Parathyroid adenoma (tissue), 2 donors: ENCODE results near the gene ATP2C2.
"Not testable (repeated sequence)": the region's sequence is repeated elsewhere in the genome, so short reads cannot be mapped to it uniquely, and the experiment has no call there.

Source experiments
- H2AFZ ChIP-seq: fragments of 300-600 bp; sonication (generic); one replicate; pipeline ENCODE4 v1.7.0; 2017; ENCODE audit warnings: antibody characterized with exemption, mild to moderate bottlenecking
- H3K27ac ChIP-seq: fragments of 300-600 bp; sonication (generic); one replicate; pipeline ENCODE4 v1.7.0; 2017
- H3K27me3 ChIP-seq: fragments of 300-600 bp; sonication (generic); one replicate; pipeline ENCODE4 v1.7.0; 2017; ENCODE audit warnings: low read length; ENCODE audit not compliant: control insufficient read depth, insufficient read depth
- H3K36me3 ChIP-seq: fragments of 300-600 bp; sonication (generic); one replicate; pipeline ENCODE4 v1.7.0; 2017; ENCODE audit warnings: low read length; ENCODE audit not compliant: control insufficient read depth, insufficient read depth
- H3K4me1 ChIP-seq: fragments of 300-600 bp; sonication (generic); one replicate; pipeline ENCODE4 v1.7.0; 2017; ENCODE audit warnings: control low read depth
- H3K4me2 ChIP-seq: fragments of 300-600 bp; sonication (generic); one replicate; pipeline ENCODE4 v1.7.0; 2017; ENCODE audit warnings: low read length
- H3K4me3 ChIP-seq: fragments of 300-600 bp; sonication (generic); one replicate; pipeline ENCODE4 v1.7.0; 2017; ENCODE audit warnings: low read depth, low read length
- H3K79me2 ChIP-seq: fragments of 300-600 bp; sonication (generic); one replicate; pipeline ENCODE4 v1.7.0; 2017; ENCODE audit warnings: control low read depth
- H3K9ac ChIP-seq: fragments of 300-600 bp; sonication (generic); one replicate; pipeline ENCODE4 v1.7.0; 2017; ENCODE audit warnings: mild to moderate bottlenecking
- H3K9me3 ChIP-seq: fragments of 300-600 bp; sonication (generic); one replicate; pipeline ENCODE4 v1.7.0; 2017; ENCODE audit warnings: low read length; ENCODE audit not compliant: control insufficient read depth
- TF ChIP-seq, protein P1 (sequence below): fragments of 300-600 bp; sonication (generic); IDR thresholded peaks from one replicate; pipeline ENCODE4 v1.7.0; 2017; ENCODE audit warnings: antibody characterized with exemption, mild to moderate bottlenecking
- donor health status: primary hyperparathyroidism.

Gene ATP2C2

DNA sequence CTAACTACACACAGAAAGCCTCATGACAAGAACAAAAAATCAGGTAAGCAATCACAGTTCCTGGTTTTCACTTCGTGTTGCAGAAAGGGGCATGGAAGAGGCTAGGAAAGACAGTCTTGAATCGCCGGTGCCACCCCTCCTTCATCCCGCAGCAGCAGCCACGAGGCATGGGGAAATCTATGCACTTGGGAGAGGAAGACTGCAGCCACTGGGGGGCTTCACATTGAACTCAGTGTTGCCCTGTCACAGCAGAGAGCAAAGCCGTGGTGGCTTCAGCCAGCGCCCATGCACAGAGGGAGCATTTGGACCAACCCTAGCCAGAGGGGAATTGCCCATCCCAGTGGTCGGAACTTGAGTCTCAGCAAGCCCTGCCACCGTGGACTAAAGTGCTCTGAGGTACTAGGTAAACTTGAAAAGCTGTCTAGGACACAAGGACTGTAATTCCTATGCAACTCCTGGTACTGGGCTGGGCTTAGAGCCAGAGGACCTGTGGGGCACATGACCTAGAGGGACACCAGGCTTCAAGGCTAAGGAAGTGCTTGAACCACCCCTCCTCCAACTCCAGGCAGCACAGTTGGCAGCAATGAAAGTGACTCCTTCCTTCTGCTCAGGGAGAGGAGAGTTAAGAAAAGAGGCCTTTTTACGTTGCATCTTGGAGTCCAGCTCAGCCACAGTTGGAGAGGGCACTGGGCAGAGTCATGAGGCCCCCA, 35.2 kb upstream of the ATP2C2 start:
- H2AFZ ChIP-seq = no peak overlapping the region
- H3K27me3 ChIP-seq = no peaks in the 10 kb centered on the region

DNA sequence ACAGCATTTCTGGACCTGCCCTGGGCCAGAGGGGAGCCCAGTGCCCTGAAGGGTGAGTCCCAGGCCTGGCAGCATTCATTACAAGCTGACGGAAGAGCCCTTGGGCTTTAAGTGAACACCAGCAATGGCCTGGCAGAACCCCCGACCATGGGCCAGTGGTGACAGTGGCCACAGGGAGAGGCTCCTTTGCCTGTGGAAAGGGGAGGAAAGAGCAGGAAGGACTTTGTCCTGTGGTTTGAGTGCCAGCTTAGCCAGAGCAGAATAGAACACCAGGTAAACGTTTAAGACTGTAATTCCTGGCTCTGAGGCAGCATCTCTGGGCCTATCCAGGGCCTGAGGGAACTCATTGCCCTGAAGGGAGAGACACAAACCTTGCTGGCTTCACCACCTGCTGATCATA, 34.3 kb upstream of the ATP2C2 start:
- H3K4me1 ChIP-seq = no peaks in the 10 kb centered on the region
- TF ChIP-seq, protein P1, sequence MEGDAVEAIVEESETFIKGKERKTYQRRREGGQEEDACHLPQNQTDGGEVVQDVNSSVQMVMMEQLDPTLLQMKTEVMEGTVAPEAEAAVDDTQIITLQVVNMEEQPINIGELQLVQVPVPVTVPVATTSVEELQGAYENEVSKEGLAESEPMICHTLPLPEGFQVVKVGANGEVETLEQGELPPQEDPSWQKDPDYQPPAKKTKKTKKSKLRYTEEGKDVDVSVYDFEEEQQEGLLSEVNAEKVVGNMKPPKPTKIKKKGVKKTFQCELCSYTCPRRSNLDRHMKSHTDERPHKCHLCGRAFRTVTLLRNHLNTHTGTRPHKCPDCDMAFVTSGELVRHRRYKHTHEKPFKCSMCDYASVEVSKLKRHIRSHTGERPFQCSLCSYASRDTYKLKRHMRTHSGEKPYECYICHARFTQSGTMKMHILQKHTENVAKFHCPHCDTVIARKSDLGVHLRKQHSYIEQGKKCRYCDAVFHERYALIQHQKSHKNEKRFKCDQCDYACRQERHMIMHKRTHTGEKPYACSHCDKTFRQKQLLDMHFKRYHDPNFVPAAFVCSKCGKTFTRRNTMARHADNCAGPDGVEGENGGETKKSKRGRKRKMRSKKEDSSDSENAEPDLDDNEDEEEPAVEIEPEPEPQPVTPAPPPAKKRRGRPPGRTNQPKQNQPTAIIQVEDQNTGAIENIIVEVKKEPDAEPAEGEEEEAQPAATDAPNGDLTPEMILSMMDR = no peak
- H3K4me3 ChIP-seq = no peak overlapping the region
- H3K27ac ChIP-seq = no peak overlapping the region
- H3K4me2 ChIP-seq = no peak overlapping the region
- no peaks in the 10 kb centered on the region for H3K79me2 ChIP-seq
- no peak overlapping the region for H2AFZ ChIP-seq
- H3K36me3 ChIP-seq = no peaks in the 10 kb centered on the region
- no peak overlapping the region for H3K9ac ChIP-seq
- H3K27me3 ChIP-seq = no peaks in the 10 kb centered on the region
- no peaks in the 10 kb centered on the region for H3K9me3 ChIP-seq

More for the DNA sequence above, 35.2 kb upstream of the ATP2C2 start:
- Histone ChIP-seq H3K79me2 (no peaks in the 10 kb centered on the region), H3K9ac (no peak overlapping the region), H3K4me1 (no peaks in the 10 kb centered on the region), H3K36me3 (no peaks in the 10 kb centered on the region), H3K27ac (no peak overlapping the region), H3K4me2 (no peak overlapping the region), H3K4me3 (no peak overlapping the region), H3K9me3 (no peaks in the 10 kb centered on the region)
- TF ChIP-seq, protein P1 = no peak

GRCh38 chr16:84334482-84334881, 33.9 kb upstream of the ATP2C2 start:
- Histone ChIP-seq H3K4me3 (no peak overlapping the region), H3K27ac (no peak overlapping the region), H3K4me2 (no peak overlapping the region), H3K9ac (no peak overlapping the region), H3K79me2 (no peaks in the 10 kb centered on the region), H3K36me3 (no peaks in the 10 kb centered on the region), H2AFZ (no peak overlapping the region), H3K4me1 (no peaks in the 10 kb centered on the region), H3K27me3 (no peaks in the 10 kb centered on the region), H3K9me3 (no peaks in the 10 kb centered on the region)
- TF ChIP-seq, protein P1 = no peak

GRCh38 chr16:84337236-84337635, 31.1 kb upstream of the ATP2C2 start:
- not testable (repeated sequence) for H2AFZ ChIP-seq, H3K9ac ChIP-seq, H3K36me3 ChIP-seq, H3K9me3 ChIP-seq, H3K4me2 ChIP-seq, H3K79me2 ChIP-seq, H3K27me3 ChIP-seq, H3K4me3 ChIP-seq, H3K4me1 ChIP-seq, H3K27ac ChIP-seq

DNA sequence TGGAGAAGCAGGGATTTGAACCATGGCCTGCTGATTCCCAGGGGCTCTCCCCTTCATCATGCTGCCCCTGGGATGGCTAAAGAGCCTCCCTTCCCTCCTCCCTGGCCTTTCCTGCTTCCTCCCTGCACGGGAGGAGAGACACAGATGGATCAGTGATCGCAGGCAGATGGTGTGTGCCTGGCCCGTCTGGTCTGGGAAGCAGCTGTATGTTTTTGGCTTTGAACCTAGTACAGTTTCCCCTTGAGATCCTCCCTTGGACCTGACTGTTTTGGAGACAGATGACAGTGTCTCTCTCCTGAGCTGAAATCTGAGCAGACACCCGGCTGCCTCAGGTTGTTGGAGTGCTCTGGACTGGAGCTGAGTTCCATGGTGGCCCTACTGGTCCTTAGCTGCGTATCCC, 29.0 kb upstream of the ATP2C2 start:
- H3K4me2 ChIP-seq = no peak overlapping the region
- H3K4me3 ChIP-seq = no peak overlapping the region
- no peaks in the 10 kb centered on the region for H3K4me1 ChIP-seq
- no peaks in the 10 kb centered on the region for H3K9me3 ChIP-seq
- no peaks in the 10 kb centered on the region for H3K79me2 ChIP-seq
- no peak overlapping the region for H3K9ac ChIP-seq
- no peaks in the 10 kb centered on the region for H3K36me3 ChIP-seq
- H3K27ac ChIP-seq = no peak overlapping the region
- TF ChIP-seq, protein P1 = no peak
- H3K27me3 ChIP-seq = no peaks in the 10 kb centered on the region
- no peak overlapping the region for H2AFZ ChIP-seq
